DOHH2 (cell line): Measurements from ENCODE around the gene STARD9.

ENCODE experiments used
- H3F3A ChIP-seq: fragments of 200-600 bp; sonication (generic), shearing (Covaris generic); 2 replicates; pipeline ENCODE4 v1.6.0; 2016; ENCODE audit warnings: antibody characterized with exemption, mild to moderate bottlenecking; ENCODE audit not compliant: control insufficient read depth, insufficient read depth
- H3K27ac ChIP-seq: fragments of 200-600 bp; sonication (generic); 2 replicates; pipeline ENCODE4 v1.5.1; 2014; ENCODE audit warnings: low read depth, mild to moderate bottlenecking, low read length, moderate library complexity
- H3K27me3 ChIP-seq: fragments of 200-600 bp; sonication (generic); 2 replicates; pipeline ENCODE4 v1.6.1; 2014; ENCODE audit warnings: mild to moderate bottlenecking, low read length, mixed read lengths; ENCODE audit not compliant: control insufficient read depth
- H3K36me3 ChIP-seq: fragments of 200-600 bp; sonication (generic); 2 replicates; pipeline ENCODE4 v1.6.1; 2014; ENCODE audit warnings: mild to moderate bottlenecking, low read length, moderate library complexity, mixed read lengths; ENCODE audit not compliant: control insufficient read depth
- H3K4me1 ChIP-seq: fragments of 200-600 bp; sonication (generic); 2 replicates; pipeline ENCODE4 v1.6.1; 2014; ENCODE audit warnings: mild to moderate bottlenecking, low read length, mixed read lengths; ENCODE audit not compliant: control insufficient read depth
- H3K4me2 ChIP-seq: fragments of 200-600 bp; sonication (generic); 2 replicates; pipeline ENCODE4 v1.6.0; 2014; ENCODE audit warnings: mild to moderate bottlenecking, low read length, moderate library complexity
- H3K4me3 ChIP-seq: fragments of 200-600 bp; sonication (generic); 2 replicates; pipeline ENCODE4 v1.5.1; 2014; ENCODE audit warnings: mild to moderate bottlenecking, low read length, mixed read lengths
- H3K79me2 ChIP-seq: fragments of 200-600 bp; sonication (generic); 2 replicates; pipeline ENCODE4 v1.6.1; 2014; ENCODE audit warnings: mild to moderate bottlenecking, low read length, mixed read lengths; ENCODE audit not compliant: control insufficient read depth
- H3K9me2 ChIP-seq: fragments of 200-600 bp; sonication (generic); replicated peaks from 2 replicates; pipeline ENCODE4 v1.6.1; 2014; ENCODE audit warnings: mild to moderate bottlenecking, low read length, mixed read lengths; ENCODE audit not compliant: control insufficient read depth
- H3K9me3 ChIP-seq: fragments of 200-600 bp; sonication (generic); 2 replicates; pipeline ENCODE4 v1.6.1; 2014; ENCODE audit warnings: antibody characterized with exemption, low read length, mixed read lengths; ENCODE audit not compliant: control insufficient read depth, insufficient read depth
- H4K20me1 ChIP-seq: fragments of 200-600 bp; sonication (generic); 2 replicates; pipeline ENCODE4 v1.6.0; 2014; ENCODE audit warnings: low read depth, mild to moderate bottlenecking, antibody characterized with exemption, low read length, moderate library complexity; ENCODE audit not compliant: control insufficient read depth, insufficient read depth
- CTCF ChIP-seq: fragments of 200-600 bp; sonication (generic); IDR thresholded peaks from one replicate; pipeline ENCODE4 v1.5.1; 2014; ENCODE audit warnings: antibody characterized with exemption, mild to moderate bottlenecking, low read depth, low read length; ENCODE audit not compliant: poor library complexity, severe bottlenecking
- EZH2phosphoT487 ChIP-seq: fragments of 200-600 bp; sonication (generic); IDR thresholded peaks from 2 replicates; pipeline ENCODE4 v1.6.1; 2017; ENCODE audit warnings: borderline replicate concordance, mild to moderate bottlenecking, antibody characterized with exemption, low read length, moderate library complexity, mixed read lengths

Gene STARD9

GRCh38 chr15:42628761-42629160 lies 53.4 kb downstream of the STARD9 start:
- H3K27ac ChIP-seq = no peak overlapping the region
- no peaks in the 10 kb centered on the region for H4K20me1 ChIP-seq
- H3K4me3 ChIP-seq = no peak overlapping the region
- H3K9me2 ChIP-seq = no peaks in the 10 kb centered on the region
- peaks cover 2% of the 10 kb centered on the region; the same call in 1 of the 2 replicates for H3F3A ChIP-seq
- H3K4me1 ChIP-seq = peaks cover 27% of the 10 kb centered on the region
- no peaks in the 10 kb centered on the region for H3K27me3 ChIP-seq
- TF ChIP-seq CTCF (no peak), EZH2phosphoT487 (no peak)
- H3K36me3 ChIP-seq = no peaks in the 10 kb centered on the region
- no peaks in the 10 kb centered on the region for H3K79me2 ChIP-seq
- H3K9me3 ChIP-seq = no peaks in the 10 kb centered on the region
- no peak overlapping the region for H3K4me2 ChIP-seq

GRCh38 chr15:42632105-42632675 lies 56.8 kb downstream of the STARD9 start:
- Histone ChIP-seq H3K4me3 (peak overlapping the region; percentile 19), H3K79me2 (no peaks in the 10 kb centered on the region), H3K4me1 (peaks cover 21% of the 10 kb centered on the region), H3F3A (peaks cover 2% of the 10 kb centered on the region; the same call in 1 of the 2 replicates), H3K36me3 (no peaks in the 10 kb centered on the region), H3K27ac (peak overlapping the region; percentile 65), H3K27me3 (no peaks in the 10 kb centered on the region), H3K4me2 (peak overlapping the region; percentile 46), H3K9me2 (no peaks in the 10 kb centered on the region), H3K9me3 (no peaks in the 10 kb centered on the region), H4K20me1 (no peaks in the 10 kb centered on the region)
- TF ChIP-seq CTCF (no peak), EZH2phosphoT487 (no peak)

- TF ChIP-seq CTCF (no peak), EZH2phosphoT487 (no peak)
- no peaks in the 10 kb centered on the region for H3K9me3 ChIP-seq
- H3K79me2 ChIP-seq = no peaks in the 10 kb centered on the region
- H3K9me2 ChIP-seq = no peaks in the 10 kb centered on the region
- no peaks in the 10 kb centered on the region for H3K36me3 ChIP-seq
- no peaks in the 10 kb centered on the region for H3F3A ChIP-seq
- no peaks in the 10 kb centered on the region for H3K27me3 ChIP-seq
- H4K20me1 ChIP-seq = no peaks in the 10 kb centered on the region
- H3K4me2 ChIP-seq = no peak overlapping the region
- H3K4me1 ChIP-seq = no peaks in the 10 kb centered on the region
- H3K27ac ChIP-seq = no peak overlapping the region
- no peak overlapping the region for H3K4me3 ChIP-seq
These were observed 64.7 kb downstream of the STARD9 start for GRCh38 chr15:42640109-42640508.
